Epithelial cell of proximal tubule (primary cell): ENCODE results near the gene SHC4. TPM values are rescaled to one million over a fixed set of nuclear protein-coding genes. Genes with fewer than 3 reads are reported as not detected.
"Not testable (repeated sequence)": the region's sequence is repeated elsewhere in the genome, so short reads cannot be mapped to it uniquely, and the experiment has no call there.

Source experiments
- DNase-seq: peaks from one replicate; pipeline ENCODE4 v3.0.0-alpha.2; 2011; ENCODE audit warnings: low read depth
- H3K4me3 ChIP-seq: 2 replicates; pipeline ENCODE4 v1.5.1; 2011; ENCODE audit warnings: low read depth, mild to moderate bottlenecking, low read length
- total RNA-seq: library from RNA; depleted of rRNA; stranded (reverse); fragments of >200 nt; gene quantifications from 2 replicates; pipeline ENCODE4 v1.2.3, GENCODE V29; 2015
- TF ChIP-seq, protein P1 (sequence below): conservative IDR thresholded peaks from 2 replicates; pipeline ENCODE4 v1.5.1; 2012; ENCODE audit warnings: low read depth, mild to moderate bottlenecking, low read length

Gene SHC4
- total RNA-seq, 1 donor from 2014 or later, result 9.3 TPM

DNA sequence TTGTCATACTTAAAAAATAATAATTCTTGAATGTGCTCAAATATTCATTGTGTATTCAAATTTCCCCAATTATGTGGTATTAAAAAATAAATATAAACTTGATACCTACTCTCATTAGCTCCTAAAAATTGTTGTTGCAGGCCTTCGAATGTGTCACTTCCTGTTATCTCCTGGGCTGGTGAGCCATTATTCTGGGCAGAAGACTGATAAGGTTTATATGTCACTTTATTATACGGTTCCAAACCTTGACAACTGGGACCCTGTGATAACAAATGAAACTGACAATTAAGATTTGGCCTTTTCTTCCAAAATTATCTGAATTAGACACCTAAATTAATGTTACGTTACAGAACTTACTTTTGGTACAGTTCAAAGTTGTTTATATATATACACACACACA lies 167.8 kb downstream of the SHC4 start:
- no peak for DNase-seq
- TF ChIP-seq, protein P1, sequence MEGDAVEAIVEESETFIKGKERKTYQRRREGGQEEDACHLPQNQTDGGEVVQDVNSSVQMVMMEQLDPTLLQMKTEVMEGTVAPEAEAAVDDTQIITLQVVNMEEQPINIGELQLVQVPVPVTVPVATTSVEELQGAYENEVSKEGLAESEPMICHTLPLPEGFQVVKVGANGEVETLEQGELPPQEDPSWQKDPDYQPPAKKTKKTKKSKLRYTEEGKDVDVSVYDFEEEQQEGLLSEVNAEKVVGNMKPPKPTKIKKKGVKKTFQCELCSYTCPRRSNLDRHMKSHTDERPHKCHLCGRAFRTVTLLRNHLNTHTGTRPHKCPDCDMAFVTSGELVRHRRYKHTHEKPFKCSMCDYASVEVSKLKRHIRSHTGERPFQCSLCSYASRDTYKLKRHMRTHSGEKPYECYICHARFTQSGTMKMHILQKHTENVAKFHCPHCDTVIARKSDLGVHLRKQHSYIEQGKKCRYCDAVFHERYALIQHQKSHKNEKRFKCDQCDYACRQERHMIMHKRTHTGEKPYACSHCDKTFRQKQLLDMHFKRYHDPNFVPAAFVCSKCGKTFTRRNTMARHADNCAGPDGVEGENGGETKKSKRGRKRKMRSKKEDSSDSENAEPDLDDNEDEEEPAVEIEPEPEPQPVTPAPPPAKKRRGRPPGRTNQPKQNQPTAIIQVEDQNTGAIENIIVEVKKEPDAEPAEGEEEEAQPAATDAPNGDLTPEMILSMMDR, result no peak
- no peak overlapping the region for H3K4me3 ChIP-seq

GRCh38 chr15:48794697-48795134 lies 169.0 kb downstream of the SHC4 start:
- no peak for DNase-seq
- H3K4me3 ChIP-seq, result no peak overlapping the region
- TF ChIP-seq, protein P1, result no peak

- H3K4me3 ChIP-seq, result no peak overlapping the region
- DNase-seq, result no peak
- TF ChIP-seq, protein P1, result no peak
These were observed 171.3 kb downstream of the SHC4 start for GRCh38 chr15:48792408-48792807.

DNA sequence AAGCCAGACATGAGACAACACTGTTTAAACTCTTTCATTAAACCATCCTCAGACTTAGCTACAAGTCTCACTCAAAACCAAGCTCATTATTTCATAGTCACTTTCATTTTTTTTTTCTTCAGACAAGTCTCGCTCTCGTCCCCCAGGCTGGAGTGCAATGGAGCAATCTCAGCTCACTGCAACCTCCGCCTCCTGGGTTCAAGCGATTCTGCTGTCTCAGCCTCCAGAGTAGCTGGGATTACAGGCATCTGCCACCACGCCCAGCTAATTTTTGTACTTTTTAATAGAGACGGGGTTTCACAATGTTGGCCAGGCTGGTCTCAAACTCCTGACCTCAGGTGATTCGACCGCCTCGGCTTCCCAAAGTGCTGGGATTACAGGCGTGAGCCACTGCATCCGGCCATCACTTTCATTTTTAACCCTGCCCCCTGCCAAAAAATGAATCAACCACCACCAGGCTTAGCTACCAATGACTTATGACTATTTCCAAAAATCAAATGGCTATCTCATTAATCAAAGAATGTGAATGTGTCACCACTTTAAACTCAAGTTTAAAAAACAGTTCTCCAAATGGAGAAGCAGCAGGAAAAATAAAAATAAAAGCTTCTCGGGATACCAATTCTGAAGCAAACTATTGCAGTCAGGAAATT lies 173.1 kb downstream of the SHC4 start:
- not testable (repeated sequence) for DNase-seq, H3K4me3 ChIP-seq

DNA sequence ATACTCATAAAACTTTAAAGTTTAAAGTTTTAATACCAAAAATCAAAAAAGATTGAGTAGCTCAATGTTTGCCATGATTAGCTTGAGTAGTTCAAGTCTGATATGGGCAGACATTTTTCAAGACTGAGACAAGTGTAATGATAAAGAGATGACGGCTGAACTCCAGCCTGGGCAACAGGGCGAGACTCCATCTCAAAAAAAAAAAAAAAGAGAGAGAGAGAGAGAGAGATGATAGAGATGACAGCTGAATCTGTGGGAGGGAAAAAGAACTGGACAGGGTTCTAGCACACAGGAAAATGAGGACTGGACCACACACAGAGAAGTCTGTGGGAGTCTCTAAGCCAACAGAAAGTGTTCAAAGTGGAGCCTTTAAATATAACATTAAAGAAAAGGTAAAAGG lies 178.0 kb downstream of the SHC4 start:
- DNase-seq, result no peak
- TF ChIP-seq, protein P1, result no peak
- H3K4me3 ChIP-seq, result no peak overlapping the region

DNA sequence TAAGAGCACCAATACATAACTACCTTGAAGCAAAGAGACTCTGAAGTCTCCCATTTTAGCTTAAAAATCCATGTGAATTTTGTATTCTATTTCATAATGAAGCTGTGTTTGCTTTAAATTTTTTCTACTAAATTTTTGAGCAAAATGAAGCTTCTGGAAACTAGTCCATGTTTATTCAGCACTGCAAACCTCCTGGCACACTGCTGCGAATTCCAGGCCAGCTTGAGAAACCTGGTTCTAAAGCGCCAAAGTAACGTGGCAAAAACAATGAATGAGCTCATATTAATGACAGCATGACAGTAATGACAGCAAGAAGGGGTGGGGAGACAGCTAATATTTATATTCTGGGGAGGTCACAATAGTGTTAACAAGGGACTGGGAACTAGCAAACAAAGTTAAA lies 178.5 kb downstream of the SHC4 start:
- no peak for DNase-seq
- H3K4me3 ChIP-seq, result no peak overlapping the region
- TF ChIP-seq, protein P1, result no peak

GRCh38 chr15:48784756-48785155 lies 179.0 kb downstream of the SHC4 start:
- TF ChIP-seq, protein P1, result no peak
- no peak overlapping the region for H3K4me3 ChIP-seq
- no peak for DNase-seq

DNA sequence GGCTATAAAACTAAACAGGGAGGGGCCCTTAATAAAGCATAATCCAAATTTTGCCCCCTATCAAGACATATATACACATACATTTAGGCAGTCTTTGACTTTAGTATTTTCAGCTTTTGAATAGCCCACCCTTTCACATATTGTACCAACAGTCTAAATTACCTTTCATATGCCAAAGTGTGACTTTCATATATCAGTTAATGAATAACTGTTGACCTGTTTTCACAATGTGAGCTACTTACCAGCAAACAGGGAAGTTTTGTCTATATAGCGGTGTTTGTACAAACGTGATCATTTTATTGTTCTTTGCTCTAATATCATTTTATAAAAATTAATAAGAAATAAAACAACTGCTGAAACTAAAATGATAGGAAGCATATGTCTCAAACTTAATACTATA lies 180.8 kb downstream of the SHC4 start:
- TF ChIP-seq, protein P1, result no peak
- no peak for DNase-seq
- H3K4me3 ChIP-seq, result no peak overlapping the region
